Endodermal cell (in vitro differentiated cells): Measurements from ENCODE around the gene CDC14A. TPM values are rescaled to one million over a fixed set of nuclear protein-coding genes. Genes with fewer than 3 reads are reported as not detected.

Source experiments
- DNase-seq: peaks from one replicate; pipeline ENCODE4 v3.0.0-alpha.2; 2017
- H3K27ac ChIP-seq: 2 replicates; pipeline ENCODE4 v1.5.1; 2013; ENCODE audit warnings: mild to moderate bottlenecking, low read depth, low read length, moderate library complexity
- H3K27me3 ChIP-seq: 2 replicates; pipeline ENCODE4 v1.6.1; 2013; ENCODE audit warnings: mild to moderate bottlenecking, low read length, moderate library complexity; ENCODE audit not compliant: insufficient read depth, control insufficient read depth, poor library complexity, severe bottlenecking
- H3K36me3 ChIP-seq: 2 replicates; pipeline ENCODE4 v1.7.0; 2013; ENCODE audit warnings: mild to moderate bottlenecking, low read length, moderate library complexity; ENCODE audit not compliant: control insufficient read depth, insufficient read depth
- H3K4me1 ChIP-seq: one replicate; pipeline ENCODE4 v1.7.0; 2013; ENCODE audit warnings: low read length; ENCODE audit not compliant: control insufficient read depth, insufficient read depth
- H3K4me3 ChIP-seq: 2 replicates; pipeline ENCODE4 v1.5.1; 2013; ENCODE audit warnings: mild to moderate bottlenecking, low read length, moderate library complexity
- H3K9ac ChIP-seq: 2 replicates; pipeline ENCODE4 v1.6.1; 2013; ENCODE audit warnings: mild to moderate bottlenecking, low read length, moderate library complexity; ENCODE audit not compliant: poor library complexity, severe bottlenecking; ENCODE audit errors: extremely low read depth
- H3K9me3 ChIP-seq: 2 replicates; pipeline ENCODE4 v1.6.1; 2013; ENCODE audit warnings: mild to moderate bottlenecking, low read length, moderate library complexity; ENCODE audit not compliant: control insufficient read depth
- H3K27ac Mint-ChIP-seq: 2 replicates; pipeline ENCODE4 v1.8.0; 2020; ENCODE audit warnings: mixed read lengths
- H3K27me3 Mint-ChIP-seq: 2 replicates; pipeline ENCODE4 v1.8.0; 2021; ENCODE audit warnings: mild to moderate bottlenecking, mixed read lengths; ENCODE audit not compliant: insufficient read depth
- H3K36me3 Mint-ChIP-seq: 2 replicates; pipeline ENCODE4 v1.8.0; 2020; ENCODE audit warnings: low read depth, mixed read lengths
- H3K4me1 Mint-ChIP-seq: 2 replicates; pipeline ENCODE4 v1.8.0; 2020; ENCODE audit warnings: mixed read lengths
- H3K4me3 Mint-ChIP-seq: 2 replicates; pipeline ENCODE4 v1.8.0; 2020; ENCODE audit warnings: mild to moderate bottlenecking, moderate library complexity, mixed read lengths
- H3K9me3 Mint-ChIP-seq: 2 replicates; pipeline ENCODE4 v1.8.0; 2020; ENCODE audit warnings: mild to moderate bottlenecking, mixed read lengths
- WGBS, 2 experiments: methylation state at CpG; one replicate each; pipeline versions ENCODE4 v1.1.5 to v1.1.7; 2013; ENCODE audit warnings: missing lambda C conversion rate in 2 of 2, mixed read lengths in 1 of 2; ENCODE audit not compliant: insufficient coverage in 1 of 2, insufficient read length in 1 of 2; 5-methylcytosine and 5-hydroxymethylcytosine counted together
- total RNA-seq, 2 donors: library from RNA; stranded (reverse); fragmentation: NEBNext Ultra II Directional in 1 of 2; extraction: Animal tissue kit (Norgen Biotek cat#: 25700) in 1 of 2; gene quantifications; 2 replicates in 1 of 2; 3 replicates in 1 of 2; pipeline ENCODE4 v1.2.1, GENCODE V29; 2021
- TF ChIP-seq, protein P1 (sequence below): fragments of 200-600 bp; sonication (generic); conservative IDR thresholded peaks from 2 replicates; pipeline ENCODE4 v1.5.0; 2021; ENCODE audit warnings: antibody characterized with exemption, mild to moderate bottlenecking

CDC14A gene
- total RNA-seq, 2 donors from 2014 or later, result 14.5 to 17.6 TPM

DNA sequence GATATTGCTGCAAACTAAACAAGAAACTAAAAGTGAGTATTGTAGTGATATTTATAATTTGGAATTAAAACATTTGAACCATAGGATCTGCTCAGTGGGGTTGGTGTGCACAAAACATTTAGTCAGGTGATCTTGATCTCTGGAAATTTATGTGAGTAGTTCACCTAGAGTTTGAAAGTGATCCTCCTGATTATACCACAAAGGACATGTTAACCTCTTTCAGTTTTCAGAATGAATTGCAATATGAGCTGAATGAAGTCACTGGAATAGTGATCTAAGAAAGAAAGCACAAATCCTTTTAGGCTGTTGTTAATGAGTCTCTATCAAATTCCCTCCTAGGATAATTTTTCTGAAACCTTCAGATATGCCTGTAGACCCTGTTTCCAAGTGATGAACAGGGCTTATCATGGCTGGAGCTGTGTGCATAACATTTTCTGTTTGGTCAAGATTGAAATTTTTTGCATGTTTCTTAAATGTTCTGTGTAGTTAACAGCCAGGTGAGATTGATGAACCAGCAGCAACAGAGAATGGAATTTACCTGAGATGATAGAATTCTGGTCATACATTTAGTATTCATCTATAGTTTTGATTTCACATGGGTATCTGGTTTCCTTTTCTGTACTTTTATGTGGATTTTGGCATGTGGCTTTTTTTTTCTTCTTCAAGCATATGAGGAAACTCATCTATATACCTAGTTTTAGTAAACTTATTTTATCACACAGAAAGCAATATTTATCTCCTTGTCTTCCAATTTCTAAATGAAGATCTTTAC is 25.5 kb downstream of the CDC14A start:
- H3K4me1 ChIP-seq, result no peaks in the 10 kb centered on the region
- peaks cover 7% of the 10 kb centered on the region for H3K4me1 Mint-ChIP-seq
- H3K4me3 ChIP-seq, result no peak overlapping the region
- no peaks in the 10 kb centered on the region for H3K27me3 ChIP-seq
- TF ChIP-seq, protein P1, sequence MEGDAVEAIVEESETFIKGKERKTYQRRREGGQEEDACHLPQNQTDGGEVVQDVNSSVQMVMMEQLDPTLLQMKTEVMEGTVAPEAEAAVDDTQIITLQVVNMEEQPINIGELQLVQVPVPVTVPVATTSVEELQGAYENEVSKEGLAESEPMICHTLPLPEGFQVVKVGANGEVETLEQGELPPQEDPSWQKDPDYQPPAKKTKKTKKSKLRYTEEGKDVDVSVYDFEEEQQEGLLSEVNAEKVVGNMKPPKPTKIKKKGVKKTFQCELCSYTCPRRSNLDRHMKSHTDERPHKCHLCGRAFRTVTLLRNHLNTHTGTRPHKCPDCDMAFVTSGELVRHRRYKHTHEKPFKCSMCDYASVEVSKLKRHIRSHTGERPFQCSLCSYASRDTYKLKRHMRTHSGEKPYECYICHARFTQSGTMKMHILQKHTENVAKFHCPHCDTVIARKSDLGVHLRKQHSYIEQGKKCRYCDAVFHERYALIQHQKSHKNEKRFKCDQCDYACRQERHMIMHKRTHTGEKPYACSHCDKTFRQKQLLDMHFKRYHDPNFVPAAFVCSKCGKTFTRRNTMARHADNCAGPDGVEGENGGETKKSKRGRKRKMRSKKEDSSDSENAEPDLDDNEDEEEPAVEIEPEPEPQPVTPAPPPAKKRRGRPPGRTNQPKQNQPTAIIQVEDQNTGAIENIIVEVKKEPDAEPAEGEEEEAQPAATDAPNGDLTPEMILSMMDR, result no peak
- no peak overlapping the region for H3K27ac ChIP-seq
- no peak overlapping the region for H3K4me3 Mint-ChIP-seq
- no peak for DNase-seq
- no peak overlapping the region for H3K27ac Mint-ChIP-seq
- peaks cover 22% of the 10 kb centered on the region for H3K36me3 Mint-ChIP-seq
- H3K9me3 Mint-ChIP-seq, result peaks cover 6% of the 10 kb centered on the region
- H3K36me3 ChIP-seq, result peaks cover 17% of the 10 kb centered on the region
- H3K9me3 ChIP-seq, result no peaks in the 10 kb centered on the region
- no peaks in the 10 kb centered on the region for H3K27me3 Mint-ChIP-seq
- H3K9ac ChIP-seq, result no peak overlapping the region

DNA sequence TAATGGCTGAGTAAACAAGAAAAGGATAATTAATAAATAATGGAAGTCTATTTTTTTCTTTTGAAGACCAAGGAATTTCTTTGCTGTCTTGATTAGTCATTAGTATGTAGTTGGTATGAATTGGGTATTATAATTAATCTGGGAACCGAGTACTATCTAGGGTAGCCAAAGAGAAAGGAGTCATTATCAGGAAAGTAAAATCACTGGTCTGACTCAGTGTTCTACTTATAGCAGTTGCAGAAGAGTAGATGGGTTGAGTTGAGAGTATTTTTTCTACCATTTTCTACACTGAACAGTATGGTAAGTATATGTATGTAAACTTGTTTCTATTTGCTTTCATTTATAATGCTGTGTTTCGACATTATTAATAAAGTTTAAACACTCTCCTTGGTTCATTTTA is 26.6 kb downstream of the CDC14A start:
- Histone ChIP-seq H3K4me3 (no peak overlapping the region), H3K27me3 (no peaks in the 10 kb centered on the region), H3K9ac (no peak overlapping the region), H3K4me1 (no peaks in the 10 kb centered on the region), H3K27ac (no peak overlapping the region), H3K36me3 (peaks cover 26% of the 10 kb centered on the region), H3K9me3 (no peaks in the 10 kb centered on the region)
- no peak for DNase-seq
- peaks cover 18% of the 10 kb centered on the region for H3K36me3 Mint-ChIP-seq
- H3K27me3 Mint-ChIP-seq, result no peaks in the 10 kb centered on the region
- no peak overlapping the region for H3K4me3 Mint-ChIP-seq
- WGBS, 2 experiments, result 99% methylated on average over 2 of the region's 2 CpGs; no CpG with 5 or more reads in 1 of the 2 experiments
- peaks cover 6% of the 10 kb centered on the region for H3K9me3 Mint-ChIP-seq
- TF ChIP-seq, protein P1, result no peak
- peaks cover 10% of the 10 kb centered on the region for H3K4me1 Mint-ChIP-seq
- H3K27ac Mint-ChIP-seq, result no peak overlapping the region

DNA sequence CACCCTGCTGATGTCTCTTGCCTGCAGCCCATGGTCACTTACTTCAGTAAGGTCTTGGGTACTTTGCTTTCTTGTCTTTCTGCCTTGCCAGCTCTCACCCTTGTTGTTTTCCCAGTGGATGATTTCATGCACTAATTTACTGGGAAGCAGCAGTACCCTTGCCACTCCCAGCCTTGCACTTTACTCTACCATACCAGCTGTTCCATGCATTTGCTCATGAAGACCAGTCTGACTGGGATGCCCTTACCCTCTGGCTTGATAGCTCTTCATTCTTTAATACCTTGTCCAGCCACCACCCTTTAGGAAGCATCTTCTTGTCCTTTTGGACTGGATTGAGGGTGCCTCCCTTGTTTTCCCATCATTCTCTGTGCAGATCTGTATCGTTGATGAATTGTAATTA is 28.3 kb downstream of the CDC14A start:
- Mint-ChIP-seq H3K4me1 (peaks cover 14% of the 10 kb centered on the region), H3K9me3 (no peaks in the 10 kb centered on the region)
- H3K27me3 ChIP-seq, result no peaks in the 10 kb centered on the region

More for the DNA sequence above, 28.3 kb downstream of the CDC14A start:
- Mint-ChIP-seq H3K27me3 (no peaks in the 10 kb centered on the region), H3K27ac (peak overlapping the region; percentile 37), H3K4me3 (no peak overlapping the region), H3K36me3 (peaks cover 13% of the 10 kb centered on the region)
- 89% methylated on average over 1 of the region's 1 CpG; no CpG with 5 or more reads in 1 of the 2 experiments for WGBS, 2 experiments
- no peak overlapping the region for H3K9ac ChIP-seq
- H3K4me3 ChIP-seq, result no peak overlapping the region
- peaks cover 33% of the 10 kb centered on the region for H3K36me3 ChIP-seq
- TF ChIP-seq, protein P1, result no peak
- no peak overlapping the region for H3K27ac ChIP-seq
- no peaks in the 10 kb centered on the region for H3K4me1 ChIP-seq
- DNase-seq, result no peak
- no peaks in the 10 kb centered on the region for H3K9me3 ChIP-seq
